ENCODE measurements around the gene NEBL.

Gene NEBL

DNA sequence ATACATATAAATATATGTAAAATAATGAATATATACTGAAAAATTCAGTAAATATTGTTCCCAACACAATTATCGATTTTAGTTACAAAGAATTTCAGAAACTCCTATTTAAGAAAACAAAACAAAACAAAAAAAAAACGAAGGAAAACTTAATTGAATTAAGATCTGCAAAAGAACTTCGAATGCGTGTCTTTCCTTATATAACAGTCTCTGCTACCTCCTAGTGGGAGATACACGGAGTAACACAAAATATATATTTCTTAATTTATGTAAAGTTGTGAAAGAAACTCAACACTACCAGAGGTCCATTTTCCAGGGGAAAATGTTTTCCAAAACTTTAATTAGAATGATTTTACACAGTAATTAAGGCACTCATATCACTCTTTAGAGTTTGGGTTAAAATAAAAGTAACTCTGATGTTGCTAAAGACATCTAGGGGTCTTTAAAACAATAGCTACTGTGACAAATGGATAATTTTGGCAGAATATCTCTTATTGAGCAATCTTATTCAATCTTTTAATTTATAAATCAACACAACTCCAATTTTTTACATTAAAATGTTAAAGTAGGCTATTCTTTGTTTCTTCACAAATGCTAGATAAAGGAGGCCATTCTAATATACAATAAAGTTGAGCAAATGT is 41.6 kb downstream of the NEBL start:
- FAIRE-seq, result peak; percentile 90

DNA sequence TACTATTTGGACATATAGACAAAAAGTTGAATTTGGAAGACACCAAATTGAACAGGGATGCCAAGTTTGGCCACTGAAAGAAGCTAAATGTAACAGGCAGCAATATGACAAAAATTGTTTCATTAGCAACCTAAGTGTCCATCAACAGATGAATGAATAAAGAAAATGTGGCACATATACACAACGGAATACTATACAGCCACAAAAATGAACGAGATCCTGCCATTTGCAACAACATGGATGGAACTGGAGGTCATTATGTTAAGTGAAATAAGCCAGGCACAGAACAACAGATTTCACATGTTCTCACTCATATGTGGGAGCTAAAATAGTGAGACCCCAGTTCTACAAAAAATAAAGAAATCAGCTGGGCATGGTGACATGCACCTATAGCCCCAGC is 43.8 kb downstream of the NEBL start:
- FAIRE-seq, result no peak

DNA sequence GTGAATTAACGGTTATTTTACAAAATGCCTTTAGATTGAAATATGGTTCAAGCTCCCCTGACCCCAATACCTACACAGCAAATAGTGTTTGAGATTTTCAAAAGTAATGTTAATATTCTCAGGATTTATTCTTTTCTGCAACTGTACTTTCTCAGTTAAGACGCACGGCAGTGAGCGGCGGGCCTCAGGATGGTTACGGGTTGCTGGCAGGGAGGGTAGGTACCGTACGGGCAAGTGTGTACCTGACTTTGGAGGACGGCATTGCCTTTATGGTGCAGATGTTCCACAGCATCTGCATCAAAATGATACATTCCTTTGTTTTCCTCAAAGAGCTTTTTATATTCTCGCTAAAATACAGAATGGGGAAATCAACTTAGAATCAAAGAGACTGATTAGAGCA is 44.8 kb downstream of the NEBL start:
- FAIRE-seq, result no peak

DNA sequence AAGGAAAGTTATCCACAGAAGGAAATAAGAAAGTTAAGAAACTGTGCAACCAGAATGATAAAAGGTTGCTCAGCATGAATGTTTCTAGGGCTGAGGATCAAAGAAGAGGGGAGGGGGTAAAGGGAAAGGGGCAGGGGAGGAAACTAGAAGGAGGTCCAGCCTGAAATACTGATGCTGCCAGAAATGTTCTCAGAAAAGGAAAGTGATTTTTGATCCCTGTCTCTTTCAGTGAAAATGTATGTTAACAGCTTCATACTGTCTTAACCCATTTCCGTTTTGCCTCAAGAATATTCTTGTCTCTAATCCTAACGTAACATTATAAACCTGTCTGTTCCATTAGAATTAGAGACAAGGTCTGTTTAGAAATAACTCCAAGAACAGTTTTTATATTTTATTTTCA is 49.6 kb downstream of the NEBL start:
- no peak for FAIRE-seq

DNA sequence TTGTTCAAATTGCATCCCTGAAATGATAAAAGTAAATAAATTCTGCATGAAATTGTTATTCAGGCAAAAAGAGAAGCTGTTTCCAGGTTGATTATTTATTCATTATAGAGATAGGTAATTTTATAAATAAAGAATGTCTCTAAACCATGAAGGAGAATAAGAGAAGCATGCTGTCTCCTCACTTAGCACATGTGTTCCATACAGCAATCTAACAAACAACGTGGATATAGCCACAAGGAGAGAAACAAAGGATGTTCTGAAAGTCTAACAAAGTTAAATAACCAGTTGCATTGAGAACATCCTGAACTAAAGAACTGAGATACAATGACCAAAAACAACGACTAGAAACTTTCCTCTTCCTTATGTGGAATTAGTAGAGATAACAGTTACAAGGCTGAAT is 50.8 kb downstream of the NEBL start:
- no peak for FAIRE-seq

DNA sequence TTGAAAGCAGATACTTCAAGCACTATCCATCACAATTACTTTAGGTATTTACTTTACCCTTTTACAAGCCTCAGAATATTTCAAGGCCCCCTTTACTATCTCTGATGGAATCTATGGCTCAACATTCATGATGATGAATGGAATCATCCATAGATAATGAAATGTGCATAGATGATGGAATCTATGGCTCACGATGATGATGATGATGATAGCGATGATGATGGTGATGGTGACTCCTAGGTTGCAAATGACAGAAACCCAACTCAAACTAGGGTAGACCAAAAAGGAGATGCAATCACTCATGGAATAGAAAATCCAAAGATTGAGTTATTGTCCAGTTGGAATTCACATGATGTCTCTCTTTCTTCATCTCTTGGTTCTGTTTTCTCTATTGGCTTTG is 55.7 kb downstream of the NEBL start:
- FAIRE-seq, result no peak

DNA sequence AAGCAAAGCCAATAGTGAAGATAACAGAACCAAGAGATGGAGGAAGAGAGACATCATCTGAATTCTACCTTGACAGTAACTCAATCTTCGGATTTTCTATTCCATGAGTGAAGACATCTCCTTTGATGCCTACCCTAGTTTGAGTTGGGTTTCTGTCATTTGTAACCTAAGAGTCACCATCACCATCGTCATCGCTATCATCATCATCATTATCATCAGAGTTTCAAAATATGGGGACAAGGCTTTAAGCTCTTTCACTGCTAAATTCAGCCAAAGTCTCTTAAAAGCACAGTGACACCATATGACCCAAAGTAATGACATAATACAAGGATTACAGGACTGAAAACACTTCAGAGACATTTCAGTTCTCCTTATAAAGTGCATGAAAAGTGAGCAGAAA is 57.2 kb downstream of the NEBL start:
- FAIRE-seq, result no peak

DNA sequence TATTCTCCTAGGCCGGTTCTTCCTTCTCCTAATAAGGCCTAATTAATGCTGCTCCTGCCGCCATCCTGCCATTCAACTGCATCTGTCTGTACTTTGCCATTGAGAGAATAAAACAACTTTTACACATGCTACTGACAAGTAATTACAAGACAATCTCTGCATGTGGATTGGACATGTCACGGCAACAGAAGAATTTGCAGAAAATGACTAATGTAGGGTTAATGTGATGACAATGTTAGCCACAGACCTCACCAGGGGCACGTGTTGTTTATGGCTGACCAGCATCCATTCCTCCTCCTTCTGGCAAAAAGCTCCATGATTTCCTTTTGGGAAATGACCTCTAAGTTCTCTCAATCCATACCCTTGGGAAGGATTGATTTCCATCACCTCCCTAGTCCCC is 58.0 kb downstream of the NEBL start:
- FAIRE-seq, result no peak

DNA sequence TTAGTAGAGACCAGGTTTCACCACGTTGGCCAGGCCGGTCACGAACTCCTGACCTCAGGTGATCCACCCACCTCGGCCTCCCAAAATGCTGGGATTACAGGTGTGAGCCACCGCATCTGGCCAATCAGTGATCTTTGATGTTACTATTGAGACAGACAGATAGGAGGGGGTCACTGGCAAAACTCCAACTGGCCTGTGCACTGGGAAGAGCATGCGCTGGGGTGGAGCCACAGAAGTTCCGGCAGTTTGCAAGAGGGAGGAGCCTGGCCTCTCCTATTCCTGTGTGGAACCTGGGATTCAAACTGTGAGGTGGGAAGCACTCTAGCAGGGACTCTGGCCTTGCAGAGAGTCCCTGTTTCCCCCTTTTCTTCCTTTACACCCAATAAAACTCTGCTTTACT is 60.7 kb downstream of the NEBL start:
- no peak for FAIRE-seq

DNA sequence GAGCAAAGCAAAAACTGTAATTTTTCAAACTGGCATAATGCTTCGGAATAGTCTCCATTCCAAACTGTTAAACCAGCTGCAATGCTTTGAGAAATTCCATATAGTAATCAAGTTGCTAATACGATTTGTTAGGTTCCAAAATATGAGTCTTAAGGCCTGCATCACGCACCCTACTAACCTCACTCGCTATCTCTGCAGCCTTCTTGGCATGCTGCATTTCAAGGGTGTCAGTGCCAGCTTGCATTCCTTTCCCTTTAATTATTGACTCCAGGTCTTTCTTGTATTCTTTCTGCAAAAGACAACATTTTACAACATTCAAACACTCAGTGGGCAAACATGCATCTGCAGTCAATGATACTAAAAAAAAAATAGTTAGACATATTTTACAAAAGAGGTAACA is 61.8 kb downstream of the NEBL start:
- FAIRE-seq, result no peak

DNA sequence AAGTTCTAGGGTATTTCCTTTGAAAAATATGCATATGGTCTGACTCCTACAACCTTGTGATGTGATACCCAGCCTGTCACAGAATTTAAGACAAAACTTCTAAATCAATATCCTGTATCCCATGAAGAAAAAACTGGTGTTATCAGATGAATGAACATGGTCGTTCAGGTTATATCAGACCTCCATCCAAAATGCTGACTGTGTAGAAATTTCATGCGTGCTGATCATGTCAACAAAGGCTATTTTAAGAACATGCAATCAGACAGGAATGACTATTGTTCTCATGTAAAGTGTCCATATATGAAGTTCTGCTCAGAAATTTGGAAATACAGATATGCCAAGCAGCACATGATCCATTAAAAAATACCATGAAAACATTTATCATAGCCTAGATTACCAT is 62.3 kb downstream of the NEBL start:
- no peak for FAIRE-seq

DNA sequence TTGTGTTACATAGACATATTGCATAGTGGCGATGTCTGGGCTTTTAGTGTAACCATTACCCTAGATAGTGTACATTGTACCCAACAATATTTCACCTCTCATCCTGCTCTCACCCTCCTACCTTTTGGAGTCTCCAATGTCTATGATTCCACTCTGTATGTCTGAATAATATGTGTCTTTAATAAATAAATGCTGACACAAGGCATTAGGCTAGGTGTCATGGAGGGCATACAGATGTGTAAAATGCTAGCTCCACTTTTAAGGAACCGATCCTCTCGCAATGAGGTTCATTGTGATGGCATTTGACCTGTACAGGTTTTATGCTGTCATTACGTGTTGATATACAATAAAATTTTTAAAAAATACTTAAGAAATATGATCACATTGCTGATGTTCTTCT is 74.3 kb downstream of the NEBL start:
- no peak for FAIRE-seq

DNA sequence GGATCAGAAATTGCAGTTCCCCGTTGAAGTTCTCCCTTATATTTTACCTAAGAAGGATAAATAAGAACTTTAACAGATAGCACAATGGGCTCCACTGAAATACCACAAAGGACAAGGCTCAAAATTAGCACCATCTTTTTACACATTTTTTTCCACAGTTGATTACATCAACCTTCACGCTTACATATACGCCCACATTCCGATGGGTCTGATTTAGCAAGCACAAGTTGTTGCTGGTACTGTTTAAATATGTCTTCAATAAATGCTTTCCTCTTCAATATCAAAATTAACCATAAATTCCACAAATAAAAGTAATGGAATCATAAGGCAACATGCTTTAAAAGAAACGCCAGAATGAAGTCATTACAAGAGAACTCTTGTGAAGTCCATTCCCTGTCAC is 79.5 kb downstream of the NEBL start:
- FAIRE-seq, result no peak

DNA sequence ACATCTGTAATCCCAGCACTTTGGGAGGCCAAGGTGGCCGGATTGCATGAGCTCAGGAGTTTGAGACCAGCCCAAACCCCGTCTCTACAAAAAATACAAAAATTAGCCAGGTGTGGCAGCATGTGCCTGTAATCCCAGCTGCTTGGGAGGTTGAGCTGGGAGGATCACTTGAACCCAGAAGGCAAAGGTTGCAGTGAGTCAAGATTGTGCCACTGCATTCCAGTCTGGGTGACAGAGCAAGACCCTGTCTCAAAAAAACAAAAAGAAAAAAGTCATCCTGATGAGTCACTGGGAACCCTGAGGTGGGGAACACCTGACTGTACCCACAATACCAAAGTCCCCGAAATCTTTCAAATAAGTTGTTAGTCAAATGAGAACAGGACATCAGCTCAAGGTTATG is 80.0 kb downstream of the NEBL start:
- no peak for FAIRE-seq

DNA sequence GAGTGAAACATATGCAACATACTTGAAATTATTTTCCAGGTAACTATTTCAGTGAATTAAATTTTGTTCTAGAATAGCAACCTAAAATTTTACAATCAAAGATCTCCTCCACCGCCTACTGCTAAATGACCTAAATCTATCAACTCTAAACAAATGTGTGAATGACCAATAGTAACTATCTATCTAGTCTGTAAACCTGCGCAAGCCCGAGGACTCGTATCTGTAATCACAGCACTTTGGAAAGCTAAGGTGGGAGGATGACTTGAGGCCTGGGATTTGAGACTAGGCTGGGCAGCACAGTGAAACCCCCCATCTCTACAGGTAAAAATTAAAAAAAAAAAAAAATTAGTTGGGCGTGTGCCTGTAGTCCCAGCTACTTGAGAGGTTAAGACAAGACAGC is 83.0 kb downstream of the NEBL start:
- FAIRE-seq, result no peak

DNA sequence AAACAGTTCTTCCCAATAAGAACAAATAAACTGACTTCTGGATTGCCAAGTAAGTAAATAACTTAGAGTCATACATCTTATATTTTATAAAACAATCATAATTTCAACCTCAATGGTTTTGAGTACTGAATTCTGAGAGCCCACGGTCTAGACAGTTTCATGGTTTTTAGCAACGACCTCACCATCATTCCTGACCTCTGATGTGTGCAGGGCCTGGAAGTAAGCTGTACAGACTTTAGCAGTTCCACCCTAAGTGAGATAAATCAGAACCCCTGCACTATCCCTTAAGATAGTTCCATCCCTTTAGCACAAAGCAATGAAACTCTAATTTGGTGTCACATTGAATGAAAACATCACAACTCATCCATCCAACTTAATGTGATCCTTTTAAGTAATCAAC is 86.0 kb downstream of the NEBL start:
- FAIRE-seq, result no peak

DNA sequence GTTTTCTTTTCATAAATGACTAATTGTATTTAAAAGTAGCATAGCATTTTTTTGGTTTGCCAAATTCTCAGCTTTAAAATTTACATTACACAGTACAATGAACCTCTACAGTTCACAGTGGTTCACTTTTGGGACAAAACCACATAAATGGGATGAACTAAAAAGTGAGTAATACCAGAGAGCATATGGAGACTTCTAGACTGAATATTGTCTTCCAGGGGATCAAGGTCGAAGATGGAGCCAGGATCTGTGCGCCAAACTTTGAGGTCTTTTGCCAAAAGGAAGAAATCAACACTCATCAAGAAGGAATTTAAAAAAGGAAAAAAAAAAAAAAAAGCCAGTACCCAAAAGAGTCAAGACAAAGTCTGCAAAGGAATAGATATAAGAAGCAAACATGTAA is 87.5 kb downstream of the NEBL start:
- FAIRE-seq, result no peak

DNA sequence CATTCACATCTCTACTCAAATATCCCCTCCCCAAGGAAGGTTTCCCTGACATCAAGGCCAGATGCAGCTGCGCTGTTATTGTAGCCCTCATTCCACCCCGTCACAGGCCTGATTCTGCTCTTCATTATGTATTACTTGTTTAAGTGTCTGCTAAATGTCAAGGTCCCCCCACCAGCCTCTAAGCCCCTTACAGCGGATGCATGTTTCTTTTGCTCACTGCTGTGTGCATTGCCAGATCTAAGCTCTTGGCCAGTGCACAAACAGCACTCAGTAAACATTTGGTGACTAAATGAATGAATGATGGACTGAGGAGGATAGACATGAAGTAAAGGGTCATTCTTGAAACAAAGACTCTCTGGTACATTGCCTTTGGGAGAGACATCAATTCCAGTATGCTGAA is 90.6 kb downstream of the NEBL start:
- FAIRE-seq, result no peak

DNA sequence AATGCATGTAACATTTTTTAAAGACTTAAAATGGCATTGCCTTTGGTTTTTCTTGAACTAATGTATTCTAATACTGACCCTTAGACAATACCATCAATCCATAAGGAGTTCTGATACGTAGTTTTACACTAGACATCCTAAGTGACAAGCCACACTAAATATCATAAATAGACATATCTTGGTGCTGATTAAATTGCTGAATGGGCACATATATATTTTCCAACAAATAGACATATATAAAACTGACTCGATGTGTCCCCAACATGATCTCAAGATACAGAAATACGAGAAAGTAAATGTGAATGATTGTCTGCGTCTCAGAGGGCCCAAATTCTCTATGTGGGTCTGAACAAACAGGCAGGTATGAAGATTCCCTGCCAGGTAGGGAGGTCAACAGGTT is 99.8 kb downstream of the NEBL start:
- no peak for FAIRE-seq

DNA sequence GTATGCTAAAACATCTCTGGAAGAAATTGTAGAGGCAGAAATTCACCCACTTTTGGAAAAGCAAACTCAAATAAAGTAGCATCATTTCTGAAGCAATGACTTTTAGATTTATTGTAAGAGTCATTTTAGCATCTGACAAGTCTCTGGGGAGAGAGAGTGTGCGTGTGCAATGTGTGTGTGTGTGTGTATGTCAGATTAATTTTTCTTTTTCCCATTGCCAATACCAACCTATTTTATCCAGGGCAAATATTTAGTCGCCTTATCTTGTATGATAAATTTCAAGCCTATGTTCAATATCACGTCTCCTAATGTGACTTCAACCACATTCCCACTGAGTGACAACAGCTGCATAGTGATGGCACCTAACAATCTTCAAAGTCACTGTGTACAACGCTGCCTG is 101.7 kb downstream of the NEBL start:
- FAIRE-seq, result no peak

DNA sequence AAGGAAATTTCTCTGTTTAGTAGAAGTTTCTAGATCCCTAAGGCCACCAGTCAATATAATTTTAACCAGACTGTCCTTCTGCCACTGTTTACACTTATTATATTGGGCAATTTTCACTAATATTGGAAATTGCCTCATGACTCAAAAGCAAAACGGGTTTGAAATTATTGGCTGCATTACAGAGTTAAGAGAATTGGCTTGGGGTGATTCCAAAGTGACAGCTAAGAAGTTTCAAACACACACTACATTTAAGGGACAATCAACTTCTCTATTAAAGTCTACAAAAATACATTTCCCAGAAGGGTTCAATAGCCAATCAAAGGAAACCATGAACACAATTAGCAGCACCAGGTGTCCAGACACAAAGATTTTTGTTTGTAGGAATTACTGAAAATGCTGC is 111.9 kb downstream of the NEBL start:
- no peak for FAIRE-seq

DNA sequence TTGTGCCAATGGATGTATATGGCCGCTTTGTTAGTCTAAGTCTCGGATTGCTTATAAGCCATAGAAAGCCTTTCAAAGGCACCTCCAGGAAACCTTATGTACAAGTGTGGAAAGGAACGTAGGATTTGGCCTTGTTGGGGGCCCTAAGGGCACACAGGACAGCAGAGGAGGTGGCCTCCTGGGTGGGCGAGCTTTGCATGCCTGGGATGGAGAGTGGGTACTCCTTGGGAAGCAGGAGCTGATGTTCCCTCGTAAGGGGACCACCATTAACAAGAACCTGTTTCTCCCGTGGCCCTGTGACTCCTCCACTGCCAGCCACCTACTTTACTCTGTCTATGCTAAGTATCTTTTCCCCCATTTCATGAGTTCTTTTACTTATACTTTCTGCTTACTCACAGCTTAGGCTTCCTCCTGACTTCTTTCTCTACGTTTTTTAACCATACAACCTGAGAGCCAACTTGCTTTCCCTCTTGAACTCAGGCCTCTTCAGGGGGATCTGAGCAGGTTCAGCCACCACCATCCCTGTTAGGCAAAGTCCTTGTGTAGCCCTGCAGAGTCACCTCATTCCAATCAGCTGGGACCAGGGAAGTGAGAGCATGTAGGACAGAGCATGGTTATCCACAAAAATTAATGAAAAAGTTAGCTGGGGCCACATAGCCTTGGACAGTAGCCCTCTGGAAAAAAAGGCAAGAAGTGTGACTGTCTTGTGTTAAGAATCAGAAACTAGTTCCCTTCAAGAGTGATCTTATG is 118.9 kb downstream of the NEBL start:
- FAIRE-seq, result no peak

DNA sequence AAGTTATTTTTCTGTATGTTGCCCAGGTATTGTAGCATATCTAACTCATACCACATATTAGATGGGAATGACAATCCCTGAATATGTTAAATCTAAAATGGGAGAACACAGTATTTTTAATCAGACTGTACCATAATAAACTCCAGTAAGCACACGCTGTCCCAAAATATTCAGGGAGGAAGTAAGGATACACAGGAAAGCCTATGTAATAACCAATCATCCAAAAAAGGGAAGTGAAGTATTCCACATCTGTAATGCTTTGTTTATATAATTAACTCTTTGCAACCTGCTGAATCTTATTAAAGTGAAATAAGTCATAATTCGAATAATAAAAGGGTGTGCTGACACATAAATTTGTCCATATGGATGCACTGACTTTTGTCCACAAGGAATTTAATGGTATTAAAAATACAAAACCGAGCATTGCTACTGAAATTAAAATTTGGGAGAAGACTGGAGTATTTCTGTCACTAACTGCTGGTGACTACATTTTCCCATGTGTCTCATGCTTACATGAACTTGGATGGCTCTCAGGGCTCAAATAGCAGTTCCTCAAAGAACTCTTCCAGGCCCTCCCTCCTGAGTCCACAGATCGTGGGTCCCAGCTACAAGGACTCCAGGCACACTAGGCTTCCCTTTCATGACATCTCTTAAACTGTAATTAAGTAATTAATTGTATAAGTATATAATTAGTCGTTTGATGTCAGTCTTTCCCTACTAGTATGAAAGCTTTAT is 120.6 kb downstream of the NEBL start:
- no peak for FAIRE-seq

DNA sequence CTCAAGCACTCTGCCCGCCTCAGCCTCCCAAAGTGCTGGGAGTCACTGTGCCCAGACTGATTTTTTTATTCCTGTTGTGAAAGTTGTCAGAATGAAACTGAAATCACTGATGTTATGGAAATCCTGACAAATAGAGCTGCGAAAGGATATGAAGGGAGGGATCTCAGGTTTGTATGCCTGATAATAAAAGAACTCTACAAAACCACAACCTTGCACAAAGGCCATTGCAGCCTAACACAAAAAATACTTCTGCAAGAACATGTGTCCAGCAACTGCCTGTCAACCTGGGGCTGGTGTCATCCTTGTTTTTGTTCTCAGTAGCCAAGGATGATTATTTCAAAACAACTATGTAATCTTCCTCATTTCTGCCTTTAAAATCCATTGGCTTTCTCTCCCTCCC is 126.1 kb downstream of the NEBL start:
- no peak for FAIRE-seq

Measured in TTC549 (cell line).